SU-DHL-6 (cell line): Measurements from ENCODE around the gene KIF17.

Source experiments
- EZH2phosphoT487 ChIP-seq: fragments of 200-600 bp; sonication (generic), shearing (Covaris generic); conservative IDR thresholded peaks from 2 replicates; pipeline ENCODE4 v1.6.1; 2018; ENCODE audit warnings: mild to moderate bottlenecking, antibody characterized with exemption, low read length, moderate library complexity, mixed read lengths
- TF ChIP-seq, protein P1 (sequence below): fragments of 200-600 bp; sonication (generic); IDR thresholded peaks from one replicate; pipeline ENCODE4 v1.5.1; 2017; ENCODE audit warnings: antibody characterized with exemption, mild to moderate bottlenecking, low read length, moderate library complexity; ENCODE audit not compliant: insufficient read depth, poor library complexity, severe bottlenecking

DNA sequence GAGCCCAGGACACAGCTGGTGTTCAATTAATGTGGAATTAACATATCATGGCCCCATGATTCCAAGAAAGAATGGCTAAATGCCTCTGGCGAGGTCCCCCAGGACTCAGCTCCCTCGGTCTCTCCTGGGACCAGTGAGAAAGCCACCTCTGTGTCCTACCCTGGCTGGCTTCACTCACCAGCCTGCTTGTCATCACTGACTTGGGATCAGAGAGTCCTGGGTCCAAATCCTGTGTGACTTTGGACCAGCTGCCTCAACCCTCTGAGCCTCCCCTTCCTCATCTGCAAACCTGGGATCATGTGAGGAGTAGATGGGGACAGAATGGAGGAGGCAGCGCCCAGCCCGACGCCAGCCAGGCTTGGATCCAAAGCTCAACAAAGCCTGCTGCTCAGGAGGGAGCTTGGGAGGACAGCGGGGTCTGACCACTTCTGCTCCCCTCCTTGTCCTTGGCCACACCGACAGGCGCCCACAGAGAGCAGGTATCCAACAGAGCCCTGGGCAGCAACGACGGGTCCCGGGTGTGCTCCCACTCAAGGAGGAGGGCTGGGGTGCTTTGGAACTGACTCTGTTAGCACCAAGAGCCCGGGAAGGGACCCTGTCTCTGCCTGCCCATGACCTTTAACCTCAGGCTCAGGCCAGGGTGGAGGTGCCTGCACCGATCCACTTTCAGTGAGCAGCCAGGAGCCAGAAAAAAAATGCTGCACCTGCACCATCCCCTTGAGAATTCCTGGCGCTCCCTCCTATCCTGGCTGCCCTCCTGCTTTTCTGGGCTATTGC lies 11.5 kb upstream of the KIF17 start:
- TF ChIP-seq EZH2phosphoT487 = no peak
- TF ChIP-seq, protein P1, sequence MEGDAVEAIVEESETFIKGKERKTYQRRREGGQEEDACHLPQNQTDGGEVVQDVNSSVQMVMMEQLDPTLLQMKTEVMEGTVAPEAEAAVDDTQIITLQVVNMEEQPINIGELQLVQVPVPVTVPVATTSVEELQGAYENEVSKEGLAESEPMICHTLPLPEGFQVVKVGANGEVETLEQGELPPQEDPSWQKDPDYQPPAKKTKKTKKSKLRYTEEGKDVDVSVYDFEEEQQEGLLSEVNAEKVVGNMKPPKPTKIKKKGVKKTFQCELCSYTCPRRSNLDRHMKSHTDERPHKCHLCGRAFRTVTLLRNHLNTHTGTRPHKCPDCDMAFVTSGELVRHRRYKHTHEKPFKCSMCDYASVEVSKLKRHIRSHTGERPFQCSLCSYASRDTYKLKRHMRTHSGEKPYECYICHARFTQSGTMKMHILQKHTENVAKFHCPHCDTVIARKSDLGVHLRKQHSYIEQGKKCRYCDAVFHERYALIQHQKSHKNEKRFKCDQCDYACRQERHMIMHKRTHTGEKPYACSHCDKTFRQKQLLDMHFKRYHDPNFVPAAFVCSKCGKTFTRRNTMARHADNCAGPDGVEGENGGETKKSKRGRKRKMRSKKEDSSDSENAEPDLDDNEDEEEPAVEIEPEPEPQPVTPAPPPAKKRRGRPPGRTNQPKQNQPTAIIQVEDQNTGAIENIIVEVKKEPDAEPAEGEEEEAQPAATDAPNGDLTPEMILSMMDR = no peak
